ENCODE results near the gene KCNH5.

DNA sequence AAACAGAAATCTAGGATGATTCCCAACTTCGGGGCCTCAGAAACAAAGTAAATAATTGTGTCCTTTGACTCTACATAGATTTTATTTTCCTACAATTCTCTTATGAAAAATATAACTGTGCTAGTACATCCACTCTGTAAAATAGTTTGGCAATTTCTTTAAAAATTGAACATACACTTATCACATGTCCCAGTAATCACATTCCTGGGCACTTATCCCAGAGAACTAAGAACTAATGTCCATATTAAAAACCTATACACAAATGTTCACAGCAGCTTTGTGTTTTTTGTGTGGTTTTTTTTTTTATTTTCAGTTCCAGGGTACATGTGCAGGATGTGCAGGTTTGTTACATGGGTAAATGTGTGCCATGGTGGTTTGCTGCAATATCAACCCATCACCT is 99.0 kb downstream of the KCNH5 start:
- TF ChIP-seq, protein P1, sequence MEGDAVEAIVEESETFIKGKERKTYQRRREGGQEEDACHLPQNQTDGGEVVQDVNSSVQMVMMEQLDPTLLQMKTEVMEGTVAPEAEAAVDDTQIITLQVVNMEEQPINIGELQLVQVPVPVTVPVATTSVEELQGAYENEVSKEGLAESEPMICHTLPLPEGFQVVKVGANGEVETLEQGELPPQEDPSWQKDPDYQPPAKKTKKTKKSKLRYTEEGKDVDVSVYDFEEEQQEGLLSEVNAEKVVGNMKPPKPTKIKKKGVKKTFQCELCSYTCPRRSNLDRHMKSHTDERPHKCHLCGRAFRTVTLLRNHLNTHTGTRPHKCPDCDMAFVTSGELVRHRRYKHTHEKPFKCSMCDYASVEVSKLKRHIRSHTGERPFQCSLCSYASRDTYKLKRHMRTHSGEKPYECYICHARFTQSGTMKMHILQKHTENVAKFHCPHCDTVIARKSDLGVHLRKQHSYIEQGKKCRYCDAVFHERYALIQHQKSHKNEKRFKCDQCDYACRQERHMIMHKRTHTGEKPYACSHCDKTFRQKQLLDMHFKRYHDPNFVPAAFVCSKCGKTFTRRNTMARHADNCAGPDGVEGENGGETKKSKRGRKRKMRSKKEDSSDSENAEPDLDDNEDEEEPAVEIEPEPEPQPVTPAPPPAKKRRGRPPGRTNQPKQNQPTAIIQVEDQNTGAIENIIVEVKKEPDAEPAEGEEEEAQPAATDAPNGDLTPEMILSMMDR (IDR thresholded peaks at IDR 0.05), result no peak
- no peak for TF ChIP-seq POLR2A (IDR thresholded peaks at IDR 0.05)
- TF ChIP-seq POLR2AphosphoS5 (IDR thresholded peaks at IDR 0.05), result no peak
